Neural cell (in vitro differentiated cells): ENCODE measurements around the gene PLXNA4.

Experiments
- CTCF ChIP-seq: fragments of 450-650 bp; IDR thresholded peaks from 2 replicates; pipeline ENCODE4 v1.5.1; 2014; ENCODE audit warnings: antibody characterized with exemption, mild to moderate bottlenecking, moderate library complexity; ENCODE audit not compliant: poor library complexity, severe bottlenecking
- EP300 ChIP-seq: fragments of 450-650 bp; conservative IDR thresholded peaks from 2 replicates; pipeline ENCODE4 v1.6.1; 2014; ENCODE audit warnings: antibody characterized with exemption, mild to moderate bottlenecking, moderate library complexity; ENCODE audit not compliant: poor library complexity, severe bottlenecking
- EZH2 ChIP-seq: fragments of 200-600, 300-800 bp; shearing (Covaris generic), sonication (generic); IDR thresholded peaks from 2 replicates; pipeline ENCODE4 v1.6.1; 2014; ENCODE audit warnings: antibody characterized with exemption, low read length, borderline replicate concordance, mild to moderate bottlenecking; ENCODE audit not compliant: insufficient read depth, poor library complexity, severe bottlenecking
- MXI1 ChIP-seq: fragments of 450-650 bp; conservative IDR thresholded peaks from 2 replicates; pipeline ENCODE4 v1.6.1; 2014; ENCODE audit warnings: antibody characterized with exemption, mild to moderate bottlenecking; ENCODE audit not compliant: poor library complexity, severe bottlenecking
- POLR2AphosphoS5 ChIP-seq: IDR thresholded peaks from 2 replicates; pipeline ENCODE4 v1.6.1; 2012
- RAD21 ChIP-seq: fragments of 450-650 bp; conservative IDR thresholded peaks from 2 replicates; pipeline ENCODE4 v1.6.1; 2014; ENCODE audit warnings: antibody characterized with exemption, mild to moderate bottlenecking, moderate library complexity
- REST ChIP-seq: IDR thresholded peaks from 2 replicates; pipeline ENCODE4 v1.6.1; 2012; ENCODE audit warnings: borderline replicate concordance
- SMC3 ChIP-seq: fragments of 450-650 bp; conservative IDR thresholded peaks from 2 replicates; pipeline ENCODE4 v1.6.1; 2014; ENCODE audit warnings: antibody characterized with exemption, mild to moderate bottlenecking, moderate library complexity; ENCODE audit not compliant: poor library complexity
- TAF1 ChIP-seq: IDR thresholded peaks from 2 replicates; pipeline ENCODE4 v1.6.1; 2012; ENCODE audit warnings: low read depth

- TF ChIP-seq POLR2AphosphoS5 (no peak), RAD21 (no peak), CTCF (no peak), EZH2 (no peak), TAF1 (no peak), REST (no peak), EP300 (no peak), MXI1 (no peak), SMC3 (no peak)
Observed at GRCh38 chr7:132572526-132572925, 3.7 kb downstream of the PLXNA4 start.
